Esophagus muscularis mucosa (tissue), 4 donors: Measurements from ENCODE around the gene IL4R. TPM values are rescaled to one million over a fixed set of nuclear protein-coding genes. Genes with fewer than 3 reads are reported as not detected.
A peak's percentile ranks its signal among the peaks of the same experiment; 100 is the strongest.
"Not testable (repeated sequence)": the region's sequence is repeated elsewhere in the genome, so short reads cannot be mapped to it uniquely, and the experiment has no call there.

Experiments used
- DNase-seq: peaks from one replicate; pipeline ENCODE4 v3.0.0-alpha.2; 2017; ENCODE audit errors: extremely low spot score
- H3K27ac ChIP-seq, 4 donors: fragments of 200-600 bp; sonication (generic); replicated peaks in 1 of 4; 1 replicate in 3 of 4; 2 replicates in 1 of 4; pipeline ENCODE4 v1.5.1; 2016 to 2019; ENCODE audit warnings: mild to moderate bottlenecking in 1 of 4
- H3K27me3 ChIP-seq, 4 donors: fragments of 200-600 bp; sonication (generic); one replicate each; pipeline versions ENCODE4 v1.5.1 to v1.6.0; 2016 to 2019
- H3K36me3 ChIP-seq, 4 donors: fragments of 200-600 bp; sonication (generic); one replicate each; pipeline ENCODE4 v1.5.1; 2016 to 2019
- H3K4me1 ChIP-seq, 4 donors: fragments of 200-600 bp; sonication (generic); one replicate each; pipeline ENCODE4 v1.5.1; 2016 to 2019
- H3K4me3 ChIP-seq, 4 donors: fragments of 200-600 bp; sonication (generic); 1 replicate in 2 of 4; 2 replicates in 2 of 4; pipeline ENCODE4 v1.5.1; 2016 to 2019; ENCODE audit warnings: mild to moderate bottlenecking in 4 of 4, moderate library complexity in 1 of 4
- H3K9me3 ChIP-seq, 4 donors: fragments of 200-600 bp; sonication (generic); 1 replicate in 3 of 4; 2 replicates in 1 of 4; pipeline ENCODE4 v1.5.1; 2016 to 2019
- EP300 ChIP-seq: sonication (generic); formaldehyde crosslinking; IDR thresholded peaks from one replicate; pipeline ENCODE4 v1.6.1; 2017; ENCODE audit warnings: antibody characterized with exemption
- POLR2A ChIP-seq: fragments of 450-650 bp; IDR thresholded peaks from one replicate; pipeline ENCODE4 v1.6.1; 2017; ENCODE audit warnings: antibody characterized with exemption, moderate library complexity, mild to moderate bottlenecking, low read depth
- POLR2AphosphoS5 ChIP-seq, 2 donors: sonication (generic); formaldehyde crosslinking; IDR thresholded peaks; one replicate each; pipeline ENCODE4 v1.6.1; 2017; ENCODE audit warnings: antibody characterized with exemption in 2 of 2
- WGBS: methylation state at CpG from one replicate; pipeline ENCODE4 v1.1.5; 2018; 5-methylcytosine and 5-hydroxymethylcytosine counted together
- intact Hi-C: fragments of 100-400 bp; cut with DNase I; formaldehyde crosslinking; loops from one replicate; pipeline ENCODE4 v1.15.1; 2023
- total RNA-seq, 4 donors: library from RNA; depleted of rRNA; stranded (reverse); fragments of >200 nt; gene quantifications; one replicate each; pipeline versions ENCODE4 v1.1.0 to v1.2.1, GENCODE V29; 2016
- TF ChIP-seq, protein P1 (sequence below), 3 experiments: fragments of 200-600 bp in 2 of 3; fragments of 450-650 bp in 1 of 3; sonication (generic) in 2 of 3; IDR thresholded peaks; one replicate each; pipeline ENCODE4 v1.5.1; 2017 to 2019; ENCODE audit warnings: antibody characterized with exemption in 3 of 3, mild to moderate bottlenecking in 2 of 3, moderate library complexity in 1 of 3

The IL4R gene
- total RNA-seq, 4 donors from 2014 or later: 72.7 to 167 (median 116) TPM

- no peaks in the 10 kb centered on the region for H3K36me3 ChIP-seq
- H3K4me3 ChIP-seq: no peak overlapping the region
- peaks cover 6 to 11% (median 10%) of the 10 kb centered on the region in 4 donors for H3K4me1 ChIP-seq
- TF ChIP-seq POLR2AphosphoS5 (IDR thresholded peaks at IDR 0.05) (no peak), EP300 (no peak), POLR2A (no peak)
- TF ChIP-seq, protein P1, sequence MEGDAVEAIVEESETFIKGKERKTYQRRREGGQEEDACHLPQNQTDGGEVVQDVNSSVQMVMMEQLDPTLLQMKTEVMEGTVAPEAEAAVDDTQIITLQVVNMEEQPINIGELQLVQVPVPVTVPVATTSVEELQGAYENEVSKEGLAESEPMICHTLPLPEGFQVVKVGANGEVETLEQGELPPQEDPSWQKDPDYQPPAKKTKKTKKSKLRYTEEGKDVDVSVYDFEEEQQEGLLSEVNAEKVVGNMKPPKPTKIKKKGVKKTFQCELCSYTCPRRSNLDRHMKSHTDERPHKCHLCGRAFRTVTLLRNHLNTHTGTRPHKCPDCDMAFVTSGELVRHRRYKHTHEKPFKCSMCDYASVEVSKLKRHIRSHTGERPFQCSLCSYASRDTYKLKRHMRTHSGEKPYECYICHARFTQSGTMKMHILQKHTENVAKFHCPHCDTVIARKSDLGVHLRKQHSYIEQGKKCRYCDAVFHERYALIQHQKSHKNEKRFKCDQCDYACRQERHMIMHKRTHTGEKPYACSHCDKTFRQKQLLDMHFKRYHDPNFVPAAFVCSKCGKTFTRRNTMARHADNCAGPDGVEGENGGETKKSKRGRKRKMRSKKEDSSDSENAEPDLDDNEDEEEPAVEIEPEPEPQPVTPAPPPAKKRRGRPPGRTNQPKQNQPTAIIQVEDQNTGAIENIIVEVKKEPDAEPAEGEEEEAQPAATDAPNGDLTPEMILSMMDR (IDR thresholded peaks at IDR 0.05): no peak
- H3K9me3 ChIP-seq: no peaks in the 10 kb centered on the region
- 94% methylated on average over 4 of the region's 4 CpGs for WGBS
- H3K27me3 ChIP-seq: no peaks in the 10 kb centered on the region
- H3K27ac ChIP-seq: no peak overlapping the region
- peak; percentile 5 for DNase-seq
- intact Hi-C loops: no loop called here
These were observed 40.5 kb upstream of the IL4R start for GRCh38 chr16:27273330-27273669.

DNA sequence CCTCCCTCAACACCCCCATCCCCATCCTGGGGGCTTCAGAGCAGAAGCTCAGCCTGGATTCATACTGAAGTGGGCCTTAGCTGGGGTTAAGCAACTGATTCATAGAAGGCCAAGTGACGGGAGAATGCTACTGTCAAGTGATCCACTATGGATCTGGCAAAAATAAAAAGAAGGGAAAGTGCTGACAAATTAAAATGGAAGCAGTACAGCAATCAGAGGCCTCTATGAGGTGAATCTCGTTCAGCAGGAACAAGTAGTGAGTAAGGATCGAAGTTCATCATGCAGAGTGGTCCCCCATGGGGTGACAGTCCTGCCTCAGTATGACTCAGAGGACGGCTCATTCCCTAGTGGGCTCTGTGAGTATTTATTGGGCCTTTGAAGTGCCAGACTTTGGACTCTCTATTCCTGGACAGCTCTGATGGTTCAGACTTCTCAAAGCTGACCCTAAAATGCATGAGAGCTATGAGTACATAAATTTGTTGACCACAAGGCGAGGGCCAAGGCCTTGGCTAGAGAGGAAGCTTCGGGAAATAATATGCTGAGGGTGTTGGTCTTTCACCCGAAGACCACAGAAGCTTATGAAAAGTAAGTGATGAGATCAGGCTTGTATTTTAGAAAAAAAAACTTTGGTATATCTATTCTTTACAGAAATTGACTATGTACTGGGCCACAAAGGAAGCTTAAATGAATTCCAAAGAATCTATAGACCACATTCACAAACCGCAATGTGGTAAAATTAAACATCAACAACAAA, 39.9 kb upstream of the IL4R start:
- Histone ChIP-seq H3K9me3 (no peaks in the 10 kb centered on the region), H3K4me3 (no peak overlapping the region), H3K27ac (no peak overlapping the region), H3K27me3 (no peaks in the 10 kb centered on the region), H3K4me1 (peaks cover 6 to 10% (median 10%) of the 10 kb centered on the region in 4 donors), H3K36me3 (no peaks in the 10 kb centered on the region)
- peak; percentile 64 for DNase-seq
- WGBS: 78% methylated on average over 8 of the region's 8 CpGs
- intact Hi-C loops: no loop called here
- TF ChIP-seq POLR2AphosphoS5 (IDR thresholded peaks at IDR 0.05): no peak

DNA sequence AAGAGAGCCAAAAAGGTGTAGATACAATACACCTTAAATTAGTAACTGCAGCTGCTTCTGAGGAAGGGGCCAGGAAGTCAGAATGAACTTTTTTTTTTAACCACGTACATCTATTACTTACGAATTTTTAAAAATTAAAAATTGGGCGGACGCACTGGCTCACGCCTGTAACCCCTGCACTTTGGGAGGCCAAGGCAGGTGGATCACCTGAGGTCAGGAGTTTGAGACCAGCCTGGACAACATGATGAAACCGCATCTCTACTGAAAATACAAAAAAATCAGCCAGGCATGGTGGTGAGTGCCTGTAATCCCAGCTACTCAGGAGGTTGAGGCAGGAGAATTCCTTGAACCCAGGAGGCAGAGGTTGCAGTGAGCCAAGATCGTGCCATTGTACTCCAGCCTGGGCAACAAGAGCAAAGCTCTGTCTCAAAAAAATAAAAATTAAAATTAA, 39.3 kb upstream of the IL4R start:
- 90% methylated on average over 7 of the region's 7 CpGs for WGBS
- H3K4me3 ChIP-seq, H3K36me3 ChIP-seq, H3K4me1 ChIP-seq, H3K27ac ChIP-seq, H3K9me3 ChIP-seq, intact Hi-C loops, H3K27me3 ChIP-seq, DNase-seq: not testable (repeated sequence)

GRCh38 chr16:27275394-27275793, 38.4 kb upstream of the IL4R start:
- Histone ChIP-seq H3K27ac (no peak overlapping the region), H3K36me3 (no peaks in the 10 kb centered on the region), H3K9me3 (no peaks in the 10 kb centered on the region), H3K27me3 (no peaks in the 10 kb centered on the region), H3K4me3 (no peak overlapping the region), H3K4me1 (no peaks in the 10 kb centered on the region)
- TF ChIP-seq POLR2AphosphoS5 (IDR thresholded peaks at IDR 0.05): no peak
- TF ChIP-seq, protein P1 (IDR thresholded peaks at IDR 0.05): no peak
- TF ChIP-seq POLR2A: no peak
- TF ChIP-seq EP300: no peak
- intact Hi-C loops: no loop called here
- 84% methylated on average over 1 of the region's 1 CpG for whole genome bisulfite sequencing
- DNase-seq: no peak

DNA sequence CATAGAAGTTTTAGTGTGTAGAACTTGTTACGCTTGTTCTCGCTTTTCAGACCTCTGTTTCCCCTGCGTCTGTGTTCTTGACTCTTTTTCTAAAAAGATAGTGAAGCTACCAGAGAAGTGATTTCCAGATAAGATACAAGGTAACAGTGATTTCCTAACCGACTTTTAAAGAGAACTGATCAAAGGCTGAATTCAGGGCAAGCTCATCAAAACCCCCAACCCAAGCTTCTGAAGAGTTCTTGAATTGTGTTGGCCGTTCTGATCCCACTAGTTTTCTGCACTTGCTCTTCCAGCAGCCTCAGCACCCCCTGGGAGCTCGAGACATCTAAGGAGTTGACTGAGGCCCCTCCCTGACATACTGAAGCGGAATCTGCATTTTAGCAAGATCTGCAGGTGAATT, 32.5 kb upstream of the IL4R start:
- Histone ChIP-seq H3K27ac (no peak overlapping the region), H3K4me3 (no peak overlapping the region), H3K9me3 (no peaks in the 10 kb centered on the region), H3K27me3 (no peaks in the 10 kb centered on the region), H3K36me3 (no peaks in the 10 kb centered on the region), H3K4me1 (peaks cover 4 to 8% (median 6%) of the 10 kb centered on the region in 4 donors)
- intact Hi-C loops: no loop called here
- TF ChIP-seq, protein P1 (IDR thresholded peaks at IDR 0.05): no peak
- no peak for TF ChIP-seq POLR2AphosphoS5 (IDR thresholded peaks at IDR 0.05)
- no peak for TF ChIP-seq EP300
- TF ChIP-seq POLR2A: no peak
- no peak for DNase-seq
- 77% methylated on average over 7 of the region's 7 CpGs for WGBS
